Activated naive CD4-positive, alpha-beta T cell treated with anti-CD3 and anti-CD28 coated beads, Interleukin-2, amount 50 U/mL, for 24 hours (primary cell): ENCODE measurements around the gene ASS1.

Experiments used
- H3K27ac Mint-ChIP-seq: one replicate; pipeline ENCODE4 v1.8.0; 2021; ENCODE audit warnings: mild to moderate bottlenecking, mixed read lengths
- H3K27me3 Mint-ChIP-seq: one replicate; pipeline ENCODE4 v1.8.0; 2021; ENCODE audit warnings: mixed read lengths
- H3K36me3 Mint-ChIP-seq: one replicate; pipeline ENCODE4 v1.8.0; 2021; ENCODE audit warnings: mixed read lengths
- H3K4me1 Mint-ChIP-seq: one replicate; pipeline ENCODE4 v1.8.0; 2021; ENCODE audit warnings: mixed read lengths
- H3K4me3 Mint-ChIP-seq: one replicate; pipeline ENCODE4 v1.8.0; 2021; ENCODE audit warnings: mild to moderate bottlenecking, mixed read lengths
- H3K9me3 Mint-ChIP-seq: one replicate; pipeline ENCODE4 v1.8.0; 2021; ENCODE audit warnings: mixed read lengths

ASS1 gene

GRCh38 chr9:130454096-130454811, 9.5 kb downstream of the ASS1 start:
- Mint-ChIP-seq H3K27ac (no peak overlapping the region), H3K27me3 (no peaks in the 10 kb centered on the region), H3K4me3 (no peak overlapping the region), H3K9me3 (no peaks in the 10 kb centered on the region), H3K4me1 (no peaks in the 10 kb centered on the region), H3K36me3 (no peaks in the 10 kb centered on the region)

DNA sequence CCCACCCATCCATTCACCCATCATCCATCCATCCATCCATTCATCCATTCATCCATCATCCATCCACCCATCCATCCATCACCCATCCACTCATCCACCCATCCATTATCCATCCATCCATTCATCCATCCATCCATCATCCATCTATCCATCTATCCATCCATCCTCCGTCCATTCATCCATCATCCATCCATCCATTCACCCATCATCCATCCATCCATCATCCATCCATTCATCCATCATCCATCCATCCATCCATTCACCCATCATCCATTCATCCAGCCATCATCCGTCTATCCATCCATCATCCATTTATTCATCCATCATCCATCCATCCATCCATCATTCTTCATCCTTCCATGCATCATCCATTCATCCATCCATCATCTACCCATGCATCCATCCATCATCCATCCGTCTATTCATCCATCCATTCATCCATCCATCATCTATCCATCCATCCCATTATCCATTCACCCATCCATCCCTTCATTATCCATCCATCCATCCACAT, 10.1 kb downstream of the ASS1 start:
- Mint-ChIP-seq H3K36me3 (no peaks in the 10 kb centered on the region), H3K4me1 (no peaks in the 10 kb centered on the region), H3K27me3 (no peaks in the 10 kb centered on the region), H3K27ac (no peak overlapping the region), H3K4me3 (no peak overlapping the region), H3K9me3 (no peaks in the 10 kb centered on the region)

DNA sequence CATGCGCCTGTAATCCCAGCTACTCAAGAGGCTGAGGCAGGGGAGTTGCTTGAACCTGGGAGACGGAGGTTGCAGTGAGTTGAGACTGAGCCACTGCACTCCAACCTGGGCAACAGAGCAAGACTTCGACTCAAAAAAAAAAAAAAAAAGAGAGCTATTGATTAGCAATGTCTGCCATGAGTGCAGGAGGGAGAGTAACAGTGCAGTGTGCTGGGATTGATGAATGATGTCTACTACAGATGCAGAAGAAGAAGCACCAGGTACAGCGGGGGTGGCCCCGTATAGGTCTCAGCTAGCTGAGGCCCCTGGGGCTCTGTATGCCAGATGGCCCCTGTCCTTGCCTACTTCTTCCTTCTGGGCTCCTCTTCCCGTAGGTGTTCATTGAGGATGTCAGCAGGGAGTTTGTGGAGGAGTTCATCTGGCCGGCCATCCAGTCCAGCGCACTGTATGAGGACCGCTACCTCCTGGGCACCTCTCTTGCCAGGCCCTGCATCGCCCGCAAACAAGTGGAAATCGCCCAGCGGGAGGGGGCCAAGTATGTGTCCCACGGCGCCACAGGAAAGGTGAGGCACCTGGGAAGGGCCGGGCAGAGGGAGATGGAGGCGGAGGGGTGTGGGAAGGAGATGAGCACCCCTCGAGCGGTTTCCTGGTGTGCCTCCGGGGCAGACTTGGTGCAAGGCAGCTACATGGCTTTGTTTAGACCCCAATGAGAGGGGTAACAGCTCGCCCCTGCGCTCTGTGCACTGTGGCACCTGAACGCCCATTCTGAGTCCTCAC, 13.5 kb downstream of the ASS1 start:
- Mint-ChIP-seq H3K27me3 (peaks cover 11% of the 10 kb centered on the region), H3K4me3 (no peak overlapping the region), H3K27ac (no peak overlapping the region), H3K9me3 (no peaks in the 10 kb centered on the region), H3K4me1 (no peaks in the 10 kb centered on the region), H3K36me3 (no peaks in the 10 kb centered on the region)

GRCh38 chr9:130458804-130459067, 14.0 kb downstream of the ASS1 start:
- H3K27ac Mint-ChIP-seq: no peak overlapping the region
- no peaks in the 10 kb centered on the region for H3K36me3 Mint-ChIP-seq
- H3K4me3 Mint-ChIP-seq: no peak overlapping the region
- H3K27me3 Mint-ChIP-seq: peaks cover 11% of the 10 kb centered on the region
- H3K9me3 Mint-ChIP-seq: no peaks in the 10 kb centered on the region
- H3K4me1 Mint-ChIP-seq: no peaks in the 10 kb centered on the region

- Mint-ChIP-seq H3K4me1 (no peaks in the 10 kb centered on the region), H3K4me3 (no peak overlapping the region), H3K9me3 (no peaks in the 10 kb centered on the region), H3K27ac (no peak overlapping the region), H3K27me3 (peaks cover 11% of the 10 kb centered on the region), H3K36me3 (no peaks in the 10 kb centered on the region)
These were observed 14.4 kb downstream of the ASS1 start for GRCh38 chr9:130459151-130459550.

DNA sequence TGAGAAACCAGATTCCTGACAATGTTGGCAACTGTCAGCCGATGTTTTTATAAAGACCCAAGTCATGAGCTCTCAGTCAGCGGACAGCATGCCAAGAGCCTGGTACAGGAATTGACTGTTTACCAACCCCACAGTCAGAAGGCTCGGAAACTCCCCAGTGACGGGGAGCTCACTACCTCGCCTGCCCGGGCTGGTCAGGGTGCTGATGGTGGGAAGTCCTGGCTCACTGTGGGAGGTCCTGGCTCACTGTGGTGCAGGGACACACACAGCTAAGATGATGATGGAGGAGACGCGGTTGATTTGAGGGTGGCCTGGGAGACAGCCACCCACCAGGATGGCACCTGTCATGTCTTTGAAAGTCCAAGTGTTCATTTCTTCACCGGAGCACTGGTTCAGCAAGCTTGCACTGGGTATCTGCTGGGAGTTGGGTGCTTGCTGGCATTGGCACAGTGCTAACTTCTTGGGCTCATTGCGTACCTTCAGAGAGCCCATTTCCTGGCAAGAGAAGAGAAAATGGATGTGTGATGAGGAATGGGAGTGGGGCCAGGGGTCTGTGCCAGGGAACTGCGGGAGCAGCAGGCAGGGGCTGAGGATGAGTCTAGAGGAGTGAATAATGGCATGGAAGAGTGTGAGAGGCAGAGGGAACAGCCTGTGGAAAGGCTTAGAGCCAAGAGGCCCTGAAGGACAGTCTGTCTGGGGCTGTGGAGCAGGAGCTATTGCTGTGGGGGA, 15.3 kb downstream of the ASS1 start:
- peaks cover 11% of the 10 kb centered on the region for H3K27me3 Mint-ChIP-seq
- no peaks in the 10 kb centered on the region for H3K4me1 Mint-ChIP-seq
- no peaks in the 10 kb centered on the region for H3K36me3 Mint-ChIP-seq
- no peak overlapping the region for H3K27ac Mint-ChIP-seq
- no peaks in the 10 kb centered on the region for H3K9me3 Mint-ChIP-seq
- H3K4me3 Mint-ChIP-seq: no peak overlapping the region

DNA sequence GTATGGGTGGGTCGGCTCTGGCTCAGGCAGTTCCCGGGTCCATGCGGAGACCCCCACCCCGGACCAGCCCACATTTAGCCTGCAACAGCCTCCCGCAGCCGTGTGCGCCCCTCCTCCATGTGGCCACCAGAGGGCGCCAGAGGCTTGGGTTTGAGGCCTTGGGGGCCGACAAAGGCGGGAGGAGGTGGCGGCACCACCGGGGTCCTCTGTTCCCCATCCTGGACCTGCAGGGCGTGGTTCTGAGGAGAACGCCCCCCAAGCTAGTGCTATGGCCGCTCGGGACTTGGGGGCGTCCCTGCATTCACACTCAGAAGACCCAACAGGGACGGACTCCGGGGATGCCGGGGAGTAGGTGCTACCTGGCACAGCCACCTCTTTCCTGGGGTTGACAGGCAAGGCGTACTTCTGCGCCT, 16.5 kb downstream of the ASS1 start:
- Mint-ChIP-seq H3K27ac (no peak overlapping the region), H3K36me3 (no peaks in the 10 kb centered on the region), H3K27me3 (peaks cover 11% of the 10 kb centered on the region), H3K4me3 (no peak overlapping the region), H3K9me3 (no peaks in the 10 kb centered on the region), H3K4me1 (no peaks in the 10 kb centered on the region)

GRCh38 chr9:130461731-130462130, 17.0 kb downstream of the ASS1 start:
- no peak overlapping the region for H3K4me3 Mint-ChIP-seq
- no peaks in the 10 kb centered on the region for H3K9me3 Mint-ChIP-seq
- no peaks in the 10 kb centered on the region for H3K36me3 Mint-ChIP-seq
- no peaks in the 10 kb centered on the region for H3K4me1 Mint-ChIP-seq
- peaks cover 11% of the 10 kb centered on the region for H3K27me3 Mint-ChIP-seq
- no peak overlapping the region for H3K27ac Mint-ChIP-seq

- H3K27me3 Mint-ChIP-seq: peaks cover 14% of the 10 kb centered on the region
- no peaks in the 10 kb centered on the region for H3K36me3 Mint-ChIP-seq
- H3K4me1 Mint-ChIP-seq: no peaks in the 10 kb centered on the region
These were observed 18.2 kb downstream of the ASS1 start for GRCh38 chr9:130462685-130463540.

GRCh38 chr9:130463763-130464745, 19.3 kb downstream of the ASS1 start:
- H3K36me3 Mint-ChIP-seq: no peaks in the 10 kb centered on the region
- H3K4me1 Mint-ChIP-seq: no peaks in the 10 kb centered on the region
- no peak overlapping the region for H3K4me3 Mint-ChIP-seq
- H3K9me3 Mint-ChIP-seq: no peaks in the 10 kb centered on the region
- peaks cover 16% of the 10 kb centered on the region for H3K27me3 Mint-ChIP-seq
- H3K27ac Mint-ChIP-seq: no peak overlapping the region

More at GRCh38 chr9:130462685-130463540, 18.2 kb downstream of the ASS1 start:
- no peak overlapping the region for H3K4me3 Mint-ChIP-seq
- no peaks in the 10 kb centered on the region for H3K9me3 Mint-ChIP-seq
- H3K27ac Mint-ChIP-seq: no peak overlapping the region

GRCh38 chr9:130465383-130466096, 20.8 kb downstream of the ASS1 start:
- Mint-ChIP-seq H3K4me3 (no peak overlapping the region), H3K36me3 (no peaks in the 10 kb centered on the region), H3K4me1 (no peaks in the 10 kb centered on the region), H3K9me3 (no peaks in the 10 kb centered on the region), H3K27ac (no peak overlapping the region), H3K27me3 (peaks cover 13% of the 10 kb centered on the region)

- Mint-ChIP-seq H3K9me3 (no peaks in the 10 kb centered on the region), H3K4me3 (no peak overlapping the region), H3K4me1 (no peaks in the 10 kb centered on the region), H3K36me3 (no peaks in the 10 kb centered on the region), H3K27ac (no peak overlapping the region), H3K27me3 (peaks cover 14% of the 10 kb centered on the region)
These were observed 21.9 kb downstream of the ASS1 start for GRCh38 chr9:130466537-130467217.

GRCh38 chr9:130467316-130467715, 22.6 kb downstream of the ASS1 start:
- no peak overlapping the region for H3K27ac Mint-ChIP-seq
- peaks cover 14% of the 10 kb centered on the region for H3K27me3 Mint-ChIP-seq
- no peaks in the 10 kb centered on the region for H3K4me1 Mint-ChIP-seq
- H3K36me3 Mint-ChIP-seq: no peaks in the 10 kb centered on the region
- no peak overlapping the region for H3K4me3 Mint-ChIP-seq
- no peaks in the 10 kb centered on the region for H3K9me3 Mint-ChIP-seq
